Fibroblast of pulmonary artery (primary cell): ENCODE results near the gene OXER1.

Experiments used
- DNase-seq: peaks from one replicate; pipeline ENCODE4 v3.0.0-alpha.2; 2010; ENCODE audit warnings: low read depth
- H3K4me3 ChIP-seq: replicated peaks from 2 replicates; pipeline ENCODE4 v1.5.1; 2011; ENCODE audit warnings: low read depth, mild to moderate bottlenecking, control low read depth, low read length, moderate library complexity
- CTCF ChIP-seq: IDR thresholded peaks from 2 replicates; pipeline ENCODE4 v1.5.1; 2011; ENCODE audit warnings: mild to moderate bottlenecking, control low read depth, low read length, inconsistent platforms; ENCODE audit errors: missing control alignments

The OXER1 gene

DNA sequence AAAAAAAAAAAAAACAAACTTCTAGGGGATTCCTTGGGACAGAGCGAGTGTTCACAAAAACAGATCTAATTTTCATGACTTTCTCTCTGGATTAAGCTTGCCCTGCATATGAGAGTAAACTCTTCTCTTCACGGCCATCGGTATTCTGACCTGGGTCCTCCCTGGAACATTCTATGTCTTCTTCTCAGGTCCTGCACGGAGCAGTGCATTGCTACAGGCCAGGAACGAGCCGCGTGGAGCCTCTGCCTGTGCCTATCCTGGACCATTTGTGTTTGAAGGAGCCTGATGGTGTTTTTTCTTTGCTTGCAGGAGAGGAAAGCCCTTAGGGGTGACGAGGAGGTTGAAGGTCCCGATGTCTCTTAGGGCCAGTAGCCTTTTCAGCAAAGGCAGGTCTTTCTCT is 1.8 kb upstream of the OXER1 start:
- DNase-seq, result no peak
- H3K4me3 ChIP-seq, result no peak overlapping the region

DNA sequence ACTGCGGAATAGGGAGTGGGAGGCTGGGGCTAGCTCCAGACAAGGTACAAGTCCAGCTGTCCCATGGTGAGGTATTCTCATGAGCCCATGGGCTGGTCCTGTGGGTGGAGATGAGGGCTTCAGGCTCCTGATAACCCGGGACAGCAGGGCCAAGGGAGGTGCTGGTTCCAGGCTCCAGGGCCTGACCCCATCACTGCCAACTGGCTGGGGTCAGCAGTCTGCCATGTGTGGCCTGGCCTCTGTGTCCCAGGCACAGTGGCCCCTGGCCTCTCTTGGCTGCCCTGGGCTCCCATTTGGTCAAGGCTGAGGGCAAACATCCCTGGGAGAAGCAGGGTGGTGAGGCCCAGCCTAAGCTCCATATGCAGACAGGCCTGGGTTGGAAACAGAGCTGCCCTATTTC is 966 bp upstream of the OXER1 start:
- no peak overlapping the region for H3K4me3 ChIP-seq
- no peak for DNase-seq
- TF ChIP-seq CTCF, result no peak

More for the DNA sequence above, 1.8 kb upstream of the OXER1 start:
- no peak for TF ChIP-seq CTCF

GRCh38 chr2:42762823-42763804 is 821 bp downstream of the OXER1 start:
- DNase-seq, result no peak
- no peak for TF ChIP-seq CTCF
- no peak overlapping the region for H3K4me3 ChIP-seq

DNA sequence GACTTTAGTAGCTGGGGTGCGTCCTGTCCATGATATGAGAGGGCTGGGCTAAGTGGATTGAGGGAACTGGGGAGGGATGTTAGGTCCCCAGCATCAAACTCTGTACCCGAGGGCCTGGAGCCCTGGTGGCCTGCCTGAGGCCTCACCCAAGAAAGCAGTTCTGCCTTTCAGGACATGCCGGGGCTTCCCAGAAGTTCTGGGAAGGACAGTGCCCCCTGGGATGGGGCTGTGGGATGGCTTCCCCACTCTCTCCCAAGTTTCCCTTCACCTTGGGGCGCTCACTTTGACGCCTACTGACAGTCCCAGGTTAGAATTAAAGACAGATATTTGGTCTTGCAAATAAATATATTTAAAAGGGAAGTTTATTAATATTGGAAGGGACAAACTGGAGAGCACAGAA is 1.8 kb downstream of the OXER1 start:
- no peak overlapping the region for H3K4me3 ChIP-seq
- DNase-seq, result no peak
- TF ChIP-seq CTCF, result no peak

DNA sequence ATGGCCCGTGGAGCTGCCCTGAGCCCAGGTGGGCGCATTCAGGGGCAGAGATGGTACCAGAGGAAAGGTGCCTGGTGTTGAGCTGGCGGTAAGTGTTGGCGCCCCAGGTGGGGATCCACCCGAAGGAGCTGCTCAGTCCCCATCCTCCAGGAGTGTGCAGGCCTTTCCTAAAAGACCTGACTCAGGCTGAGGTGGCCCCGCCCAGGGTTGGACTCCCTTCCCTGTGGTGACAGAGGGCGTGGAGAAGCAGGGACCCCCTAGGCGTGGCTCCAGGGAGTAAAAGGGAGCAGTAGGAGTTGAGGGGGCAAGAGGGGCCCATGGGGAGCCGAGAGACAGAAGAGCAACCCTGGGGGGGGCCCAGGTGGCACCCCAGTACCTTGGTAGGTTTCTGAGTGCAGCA is 2.4 kb downstream of the OXER1 start:
- no peak overlapping the region for H3K4me3 ChIP-seq
- no peak for TF ChIP-seq CTCF
- DNase-seq, result no peak

DNA sequence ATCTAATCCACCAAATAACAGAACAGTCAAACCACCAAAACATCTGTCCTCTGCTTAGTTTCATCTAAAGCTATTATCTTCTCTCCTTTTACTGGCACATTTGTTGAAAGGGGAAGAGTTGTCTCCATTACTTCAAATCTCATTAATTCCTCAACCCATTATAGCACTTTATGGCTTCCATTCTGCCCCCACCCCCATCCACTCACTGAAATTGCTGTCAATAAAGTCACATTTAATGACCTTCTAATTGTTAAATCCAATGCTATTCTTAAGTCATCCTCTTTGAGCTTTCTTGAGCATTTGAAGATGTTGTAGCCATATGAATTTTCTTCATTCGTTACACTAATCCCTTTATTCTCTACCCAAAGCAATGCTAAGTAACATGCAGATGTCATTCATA is 5.2 kb downstream of the OXER1 start:
- TF ChIP-seq CTCF, result no peak
- H3K4me3 ChIP-seq, result no peak overlapping the region
- no peak for DNase-seq
